Endothelial cell (in vitro differentiated cells): Measurements from ENCODE around the gene LANCL2. TPM values are rescaled to one million over a fixed set of nuclear protein-coding genes. Genes with fewer than 3 reads are reported as not detected.
A peak's percentile ranks its signal among the peaks of the same experiment; 100 is the strongest.

ENCODE experiments used
- DNase-seq: peaks from one replicate; pipeline ENCODE4 v3.0.0; 2021; ENCODE audit warnings: low spot score
- H3K27ac Mint-ChIP-seq: one replicate; pipeline ENCODE4 v1.8.0; 2021; ENCODE audit warnings: mixed read lengths, inconsistent platforms; ENCODE audit not compliant: unreplicated experiment
- H3K27me3 Mint-ChIP-seq: one replicate; pipeline ENCODE4 v1.8.0; 2021; ENCODE audit warnings: mild to moderate bottlenecking, moderate library complexity, mixed read lengths, inconsistent platforms; ENCODE audit not compliant: unreplicated experiment
- H3K36me3 Mint-ChIP-seq: one replicate; pipeline ENCODE4 v1.8.0; 2021; ENCODE audit warnings: mild to moderate bottlenecking, low read depth, mixed read lengths, inconsistent platforms; ENCODE audit not compliant: unreplicated experiment
- H3K4me1 Mint-ChIP-seq: one replicate; pipeline ENCODE4 v1.8.0; 2021; ENCODE audit warnings: mild to moderate bottlenecking, mixed read lengths, inconsistent platforms; ENCODE audit not compliant: unreplicated experiment
- H3K4me3 Mint-ChIP-seq: one replicate; pipeline ENCODE4 v1.8.0; 2021; ENCODE audit warnings: mild to moderate bottlenecking, mixed read lengths, inconsistent platforms; ENCODE audit not compliant: unreplicated experiment
- H3K9me3 Mint-ChIP-seq: one replicate; pipeline ENCODE4 v1.8.0; 2021; ENCODE audit warnings: mixed read lengths, inconsistent platforms; ENCODE audit not compliant: unreplicated experiment
- CTCF ChIP-seq: fragments of 200-600 bp; sonication (generic); IDR thresholded peaks from one replicate; pipeline ENCODE4 v1.5.0; 2021; ENCODE audit warnings: antibody characterized with exemption; ENCODE audit not compliant: unreplicated experiment
- total RNA-seq: library from RNA; stranded (reverse); fragmentation: NEBNext Ultra II Directional; extraction: Animal tissue kit (Norgen Biotek cat#: 25700); gene quantifications from one replicate; pipeline ENCODE4 v1.2.1, GENCODE V29; 2021; ENCODE audit not compliant: unreplicated experiment

Gene LANCL2
- total RNA-seq, 1 donor from 2014 or later = 14.8 TPM

GRCh38 chr7:55431898-55432297 is 66.8 kb downstream of the LANCL2 start:
- H3K36me3 Mint-ChIP-seq = no peaks in the 10 kb centered on the region
- H3K4me1 Mint-ChIP-seq = no peaks in the 10 kb centered on the region
- no peak overlapping the region for H3K27ac Mint-ChIP-seq
- no peaks in the 10 kb centered on the region for H3K9me3 Mint-ChIP-seq
- no peak for TF ChIP-seq CTCF
- no peak for DNase-seq
- H3K27me3 Mint-ChIP-seq = no peaks in the 10 kb centered on the region
- no peak overlapping the region for H3K4me3 Mint-ChIP-seq

DNA sequence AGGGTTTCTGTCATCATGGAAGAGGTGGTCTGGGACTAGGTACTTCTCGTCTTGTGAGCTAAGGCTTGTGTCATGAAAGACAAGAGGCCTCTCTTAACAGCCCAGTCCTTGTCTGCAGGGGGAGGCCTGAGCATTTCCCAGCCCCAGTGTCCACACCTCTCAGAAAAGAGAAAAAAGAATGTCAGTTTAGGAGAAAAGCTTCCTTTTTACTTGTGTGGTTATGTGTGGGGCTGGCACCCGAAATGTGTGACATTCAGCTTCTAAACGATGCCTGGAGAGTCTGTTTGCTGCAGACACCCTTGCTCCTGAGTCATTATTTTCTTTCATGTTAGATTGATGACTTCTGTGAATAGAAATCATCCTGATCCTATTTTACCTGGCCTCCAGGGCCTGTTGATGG is 67.4 kb downstream of the LANCL2 start:
- Mint-ChIP-seq H3K9me3 (no peaks in the 10 kb centered on the region), H3K4me3 (no peak overlapping the region), H3K27me3 (peaks cover 2% of the 10 kb centered on the region), H3K36me3 (no peaks in the 10 kb centered on the region), H3K4me1 (no peaks in the 10 kb centered on the region), H3K27ac (peak overlapping the region; percentile 40)
- DNase-seq = no peak
- no peak for TF ChIP-seq CTCF

GRCh38 chr7:55432939-55433784 is 68.0 kb downstream of the LANCL2 start:
- Mint-ChIP-seq H3K36me3 (no peaks in the 10 kb centered on the region), H3K9me3 (peaks cover under 1% of the 10 kb centered on the region), H3K4me3 (no peak overlapping the region), H3K27me3 (peaks cover 3% of the 10 kb centered on the region), H3K4me1 (no peaks in the 10 kb centered on the region), H3K27ac (peak overlapping the region; percentile 40)
- no peak for DNase-seq
- peak; percentile 35 for TF ChIP-seq CTCF

DNA sequence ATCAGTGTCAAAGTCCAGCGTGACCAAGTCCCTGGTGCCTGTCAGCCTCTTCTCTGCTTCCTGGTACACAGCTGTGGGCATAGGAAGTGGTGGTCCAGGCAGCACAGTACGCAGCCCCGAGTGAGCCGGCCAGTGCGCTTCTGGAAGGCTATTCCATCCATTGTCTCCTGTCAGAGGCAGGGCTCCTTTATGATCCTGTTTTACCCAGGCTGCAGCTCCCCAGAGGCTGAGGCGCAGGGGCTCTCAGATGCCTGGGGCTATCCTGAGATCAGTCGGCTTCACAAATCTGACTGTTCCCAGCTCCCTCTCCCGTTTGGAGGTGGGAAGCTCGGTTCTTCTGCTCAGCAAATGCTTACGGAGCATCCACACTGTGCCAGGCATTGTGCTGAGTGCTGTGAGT is 70.3 kb downstream of the LANCL2 start:
- Mint-ChIP-seq H3K36me3 (no peaks in the 10 kb centered on the region), H3K27ac (no peak overlapping the region), H3K27me3 (peaks cover 6% of the 10 kb centered on the region), H3K4me1 (peaks cover 15% of the 10 kb centered on the region), H3K4me3 (no peak overlapping the region), H3K9me3 (peaks cover 5% of the 10 kb centered on the region)
- DNase-seq = no peak
- no peak for TF ChIP-seq CTCF

DNA sequence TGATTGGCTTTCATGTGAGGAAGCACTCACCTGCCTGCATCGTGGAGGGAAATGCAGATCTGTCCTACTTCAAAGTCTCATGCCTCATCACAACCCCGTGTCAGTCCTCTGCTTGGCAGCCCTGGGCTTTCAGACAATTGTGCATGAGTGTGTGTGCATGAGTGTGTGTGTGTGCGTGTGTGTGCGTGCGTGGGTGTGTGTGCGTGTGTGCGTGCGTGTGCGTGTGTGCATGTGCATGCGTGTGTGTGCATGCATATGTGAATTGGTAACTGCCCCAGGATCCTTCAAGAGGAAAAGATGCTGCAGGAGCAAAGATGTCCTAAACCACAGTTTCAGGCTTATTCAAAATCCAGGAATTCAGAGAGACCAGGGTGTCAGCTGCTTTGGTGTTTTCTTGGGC is 71.3 kb downstream of the LANCL2 start:
- Mint-ChIP-seq H3K27me3 (peaks cover 6% of the 10 kb centered on the region), H3K9me3 (peaks cover 5% of the 10 kb centered on the region), H3K27ac (no peak overlapping the region), H3K36me3 (no peaks in the 10 kb centered on the region), H3K4me1 (peaks cover 15% of the 10 kb centered on the region), H3K4me3 (no peak overlapping the region)
- TF ChIP-seq CTCF = no peak
- no peak for DNase-seq
